Measurements from ENCODE around the gene CCDC106. TPM values are rescaled to one million over a fixed set of nuclear protein-coding genes. Genes with fewer than 3 reads are reported as not detected.

Gene CCDC106
- total and polyA plus RNA-seq, 2 experiments from 2014 or later, result 42.4 to 43.5 TPM

- Histone ChIP-seq H3K27ac (no peak overlapping the region), H3K27me3 (no peaks in the 10 kb centered on the region), H3K36me3 (peaks cover 28% of the 10 kb centered on the region), H3K4me1 (ENCODE audit: low read depth) (peaks cover 13% of the 10 kb centered on the region), H3K9me3 (ENCODE audit: low read depth) (no peaks in the 10 kb centered on the region), H3K4me3 (no peak overlapping the region)
- DNase-seq (ENCODE audit: low read depth in 1 of 2, low spot score in 1 of 2), result no peak
- TF ChIP-seq CTCF (IDR thresholded peaks at IDR 0.05; ENCODE audit: low read depth, low read length), result no peak
These were observed 12.4 kb downstream of the CCDC106 start for GRCh38 chr19:55660404-55660803.

GRCh38 chr19:55660991-55661390 is 13.0 kb downstream of the CCDC106 start:
- Histone ChIP-seq H3K9me3 (ENCODE audit: low read depth) (no peaks in the 10 kb centered on the region), H3K27ac (no peak overlapping the region), H3K36me3 (peaks cover 30% of the 10 kb centered on the region), H3K4me1 (ENCODE audit: low read depth) (peaks cover 11% of the 10 kb centered on the region), H3K4me3 (no peak overlapping the region), H3K27me3 (no peaks in the 10 kb centered on the region)
- TF ChIP-seq CTCF (IDR thresholded peaks at IDR 0.05; ENCODE audit: low read depth, low read length), result no peak
- no peak for DNase-seq (ENCODE audit: low read depth in 1 of 2, low spot score in 1 of 2)

GRCh38 chr19:55661826-55662225 is 13.8 kb downstream of the CCDC106 start:
- Histone ChIP-seq H3K36me3 (peaks cover 39% of the 10 kb centered on the region), H3K4me3 (no peak overlapping the region), H3K27ac (no peak overlapping the region), H3K27me3 (no peaks in the 10 kb centered on the region), H3K4me1 (ENCODE audit: low read depth) (peaks cover 3% of the 10 kb centered on the region), H3K9me3 (ENCODE audit: low read depth) (no peaks in the 10 kb centered on the region)
- no peak for TF ChIP-seq CTCF (IDR thresholded peaks at IDR 0.05; ENCODE audit: low read depth, low read length)
- no peak for DNase-seq (ENCODE audit: low read depth in 1 of 2, low spot score in 1 of 2)

GRCh38 chr19:55663846-55664536 is 16.0 kb downstream of the CCDC106 start:
- no peak for DNase-seq (ENCODE audit: low read depth in 1 of 2, low spot score in 1 of 2)
- H3K9me3 ChIP-seq (ENCODE audit: low read depth), result no peaks in the 10 kb centered on the region
- no peak for TF ChIP-seq CTCF (IDR thresholded peaks at IDR 0.05; ENCODE audit: low read depth, low read length)
- no peaks in the 10 kb centered on the region for H3K4me1 ChIP-seq (ENCODE audit: low read depth)
- peaks cover 51% of the 10 kb centered on the region for H3K36me3 ChIP-seq
- no peaks in the 10 kb centered on the region for H3K27me3 ChIP-seq
- no peak overlapping the region for H3K27ac ChIP-seq
- no peak overlapping the region for H3K4me3 ChIP-seq

- Histone ChIP-seq H3K27me3 (no peaks in the 10 kb centered on the region), H3K4me3 (no peak overlapping the region), H3K36me3 (peaks cover 59% of the 10 kb centered on the region), H3K9me3 (ENCODE audit: low read depth) (no peaks in the 10 kb centered on the region), H3K4me1 (ENCODE audit: low read depth) (no peaks in the 10 kb centered on the region), H3K27ac (no peak overlapping the region)
- no peak for DNase-seq (ENCODE audit: low read depth in 1 of 2, low spot score in 1 of 2)
- no peak for TF ChIP-seq CTCF (IDR thresholded peaks at IDR 0.05; ENCODE audit: low read depth, low read length)
These were observed 18.5 kb downstream of the CCDC106 start for GRCh38 chr19:55666343-55667005.

Data from cardiac muscle cell (in vitro differentiated cells and primary cell).